Measurements from ENCODE around the gene SORCS2. TPM values are rescaled to one million over a fixed set of nuclear protein-coding genes. Genes with fewer than 3 reads are reported as not detected.
"Not testable (repeated sequence)": the region's sequence is repeated elsewhere in the genome, so short reads cannot be mapped to it uniquely, and the experiment has no call there.

The SORCS2 gene
- total and polyA plus RNA-seq, 12 donors, result 0.67 to 15.5 (median 1.3) TPM

GRCh38 chr4:7212921-7213320, 20.6 kb downstream of the SORCS2 start:
- 66 to 92% (median 73%) methylated on average over 5 to 6 of the region's 6 CpGs for WGBS, 4 donors
- TF ChIP-seq POLR2A (IDR thresholded peaks at IDR 0.05), result no peak
- TF ChIP-seq CTCF (IDR thresholded peaks at IDR 0.05), result no peak
- Histone ChIP-seq H3K4me3 (no peak overlapping the region), H3K4me1 (replicated peaks in 1 of 2) (no peaks in the 10 kb centered on the region), H3K27ac (no peak overlapping the region), H3K27me3 (no peaks in the 10 kb centered on the region), H3K9me3 (replicated peaks in 1 of 3) (no peaks in the 10 kb centered on the region), H3K36me3 (replicated peaks in 1 of 2) (no peaks in the 10 kb centered on the region)
- intact Hi-C loops (cut with DNase I), result no loop called here
- no peak for DNase-seq

- TF ChIP-seq POLR2A (IDR thresholded peaks at IDR 0.05), result no peak
- TF ChIP-seq CTCF (IDR thresholded peaks at IDR 0.05), result no peak
- no peak for DNase-seq
- no peaks in the 10 kb centered on the region for H3K36me3 ChIP-seq (replicated peaks in 1 of 2)
- no peaks in the 10 kb centered on the region for H3K4me1 ChIP-seq (replicated peaks in 1 of 2)
- intact Hi-C loops (cut with DNase I), result no loop called here
- H3K27me3 ChIP-seq, result no peaks in the 10 kb centered on the region
- no peak overlapping the region for H3K27ac ChIP-seq
- H3K9me3 ChIP-seq (replicated peaks in 1 of 3), result no peaks in the 10 kb centered on the region
- WGBS, 4 donors, result 78 to 94% (median 91%) methylated on average over 1 to 2 of the region's 2 CpGs; no CpG with 5 or more reads in 1 of the 4 donors
- H3K4me3 ChIP-seq, result no peak overlapping the region
Measured at GRCh38 chr4:7213807-7214206, 21.5 kb downstream of the SORCS2 start.

GRCh38 chr4:7214359-7214758, 22.0 kb downstream of the SORCS2 start:
- H3K27me3 ChIP-seq, result no peaks in the 10 kb centered on the region
- TF ChIP-seq CTCF (IDR thresholded peaks at IDR 0.05), result no peak
- TF ChIP-seq POLR2A (IDR thresholded peaks at IDR 0.05), result no peak
- H3K27ac ChIP-seq, result no peak overlapping the region
- no peak for DNase-seq
- H3K36me3 ChIP-seq (replicated peaks in 1 of 2), result no peaks in the 10 kb centered on the region
- intact Hi-C loops (cut with DNase I), result no loop called here
- H3K4me1 ChIP-seq (replicated peaks in 1 of 2), result no peaks in the 10 kb centered on the region
- no peaks in the 10 kb centered on the region for H3K9me3 ChIP-seq (replicated peaks in 1 of 3)
- no peak overlapping the region for H3K4me3 ChIP-seq
- WGBS, 4 donors, result 50 to 99% (median 55%) methylated on average over 2 of the region's 2 CpGs

GRCh38 chr4:7215187-7215586, 22.8 kb downstream of the SORCS2 start:
- H3K27ac ChIP-seq; H3K36me3 ChIP-seq (replicated peaks in 1 of 2); H3K27me3 ChIP-seq; intact Hi-C loops (cut with DNase I); H3K4me1 ChIP-seq (replicated peaks in 1 of 2); H3K4me3 ChIP-seq; H3K9me3 ChIP-seq (replicated peaks in 1 of 3); DNase-seq: not testable (repeated sequence)
- WGBS, 4 donors, result 80 to 94% (median 89%) methylated on average over 8 to 29 of the region's 29 CpGs; no CpG with 5 or more reads in 1 of the 4 donors

GRCh38 chr4:7217039-7217438, 24.7 kb downstream of the SORCS2 start:
- WGBS, 4 donors, result 82 to 91% (median 90%) methylated on average over 7 to 9 of the region's 9 CpGs

More at GRCh38 chr4:7217039-7217438, 24.7 kb downstream of the SORCS2 start:
- intact Hi-C loops (cut with DNase I), result no loop called here
- Histone ChIP-seq H3K4me1 (replicated peaks in 1 of 2) (no peaks in the 10 kb centered on the region), H3K9me3 (replicated peaks in 1 of 3) (no peaks in the 10 kb centered on the region), H3K27me3 (no peaks in the 10 kb centered on the region), H3K4me3 (no peak overlapping the region), H3K27ac (no peak overlapping the region), H3K36me3 (replicated peaks in 1 of 2) (no peaks in the 10 kb centered on the region)
- no peak for TF ChIP-seq POLR2A (IDR thresholded peaks at IDR 0.05)
- TF ChIP-seq CTCF (IDR thresholded peaks at IDR 0.05), result no peak
- DNase-seq, result no peak
